NK-92 treated with Interleukin-12 subunit alpha and Interleukin-12 subunit beta, amount 100 ng/mL, for 24 hours (cell line): Measurements from ENCODE around the gene OSTN.
"Not testable (repeated sequence)": the region's sequence is repeated elsewhere in the genome, so short reads cannot be mapped to it uniquely, and the experiment has no call there.

Source experiments
- DNase-seq: peaks from one replicate; lab custom pipeline; 2025; lab: John Stamatoyannopoulos, UW

OSTN gene

DNA sequence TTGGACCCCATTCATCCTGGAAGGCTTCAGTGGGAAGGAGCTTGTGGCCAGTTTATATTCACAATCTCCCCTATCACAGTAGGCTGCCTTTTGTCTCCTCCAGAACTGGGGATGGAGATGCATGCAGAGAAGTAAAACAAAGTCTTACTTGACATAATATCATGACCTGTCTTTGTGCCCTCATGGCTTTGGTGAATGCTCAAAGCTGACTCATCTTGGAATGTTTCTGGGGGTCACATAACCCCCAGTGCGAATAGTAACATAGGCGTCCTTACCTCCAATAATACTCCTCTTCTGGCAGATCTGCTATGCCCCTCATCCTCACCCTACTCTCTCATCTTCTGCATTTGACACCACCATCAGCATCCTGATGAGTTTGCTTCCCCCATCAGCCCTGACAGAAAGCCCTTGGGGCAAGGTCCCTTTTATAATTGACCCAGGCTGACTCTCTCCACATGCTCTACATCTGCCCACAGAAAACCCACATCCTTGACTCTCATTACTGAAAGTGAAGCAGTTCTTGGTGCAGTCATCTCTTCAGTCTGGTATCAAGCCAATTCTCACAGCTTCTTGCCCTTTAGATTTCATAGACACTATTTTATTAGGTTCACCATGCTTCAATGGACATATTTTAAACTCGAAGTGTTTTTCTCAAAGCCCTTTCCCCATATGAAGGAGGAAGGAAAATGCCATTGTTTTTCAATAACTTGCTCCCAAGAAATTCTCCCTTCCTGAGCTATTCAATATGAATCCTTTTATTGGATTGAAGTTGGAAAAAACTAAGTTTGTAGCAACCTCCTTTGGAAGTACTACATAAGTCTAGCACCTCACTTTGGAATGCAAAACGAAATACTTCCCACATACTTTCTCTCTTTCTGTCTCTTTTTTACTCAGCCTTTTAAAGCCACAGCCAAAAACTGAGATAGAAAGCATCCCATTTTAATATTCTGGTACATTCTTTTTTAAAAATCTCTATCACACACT lies 36.6 kb downstream of the OSTN start:
- no peak for DNase-seq

- DNase-seq, result no peak
These were observed 37.6 kb downstream of the OSTN start for GRCh38 chr3:191236646-191237045.

GRCh38 chr3:191237047-191237882 lies 38.2 kb downstream of the OSTN start:
- no peak for DNase-seq

GRCh38 chr3:191238321-191238817 lies 39.3 kb downstream of the OSTN start:
- DNase-seq, result no peak

- no peak for DNase-seq
These were observed 40.5 kb downstream of the OSTN start for GRCh38 chr3:191239407-191240031.

- DNase-seq, result no peak
These were observed 41.4 kb downstream of the OSTN start for GRCh38 chr3:191240486-191240885.

- DNase-seq, result no peak
These were observed 45.3 kb downstream of the OSTN start for GRCh38 chr3:191244242-191244867.

DNA sequence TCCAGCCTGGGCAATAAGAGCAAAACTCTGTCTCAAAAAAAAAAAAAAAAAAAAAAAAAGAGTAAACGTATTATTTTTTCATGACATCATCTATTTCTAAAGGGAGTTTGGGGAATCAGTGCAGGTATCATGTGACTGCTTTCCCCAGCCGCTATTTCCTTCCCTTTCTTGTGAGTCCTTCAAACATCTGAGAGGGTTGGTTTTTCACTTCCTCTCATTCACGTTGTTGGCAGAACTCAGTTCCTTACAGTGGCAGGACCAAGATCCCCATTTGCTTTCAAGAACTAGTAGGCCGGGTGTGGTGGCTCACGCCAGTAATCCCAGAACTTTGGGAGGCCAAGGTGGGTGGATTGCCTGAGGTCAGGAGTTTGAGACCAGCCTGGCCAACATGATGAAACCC lies 47.0 kb downstream of the OSTN start:
- DNase-seq, result not testable (repeated sequence)

- no peak for DNase-seq
These were observed 47.6 kb downstream of the OSTN start for GRCh38 chr3:191246630-191247029.

- DNase-seq, result no peak
These were observed 54.2 kb downstream of the OSTN start for GRCh38 chr3:191253089-191253799.

GRCh38 chr3:191254098-191254873 lies 55.2 kb downstream of the OSTN start:
- DNase-seq, result no peak

GRCh38 chr3:191255156-191255555 lies 56.1 kb downstream of the OSTN start:
- no peak for DNase-seq

- DNase-seq, result no peak
These were observed 57.4 kb downstream of the OSTN start for GRCh38 chr3:191256405-191256804.

- DNase-seq, result no peak
These were observed 58.2 kb downstream of the OSTN start for GRCh38 chr3:191257286-191257685.

GRCh38 chr3:191259486-191259885 lies 60.4 kb downstream of the OSTN start:
- no peak for DNase-seq

DNA sequence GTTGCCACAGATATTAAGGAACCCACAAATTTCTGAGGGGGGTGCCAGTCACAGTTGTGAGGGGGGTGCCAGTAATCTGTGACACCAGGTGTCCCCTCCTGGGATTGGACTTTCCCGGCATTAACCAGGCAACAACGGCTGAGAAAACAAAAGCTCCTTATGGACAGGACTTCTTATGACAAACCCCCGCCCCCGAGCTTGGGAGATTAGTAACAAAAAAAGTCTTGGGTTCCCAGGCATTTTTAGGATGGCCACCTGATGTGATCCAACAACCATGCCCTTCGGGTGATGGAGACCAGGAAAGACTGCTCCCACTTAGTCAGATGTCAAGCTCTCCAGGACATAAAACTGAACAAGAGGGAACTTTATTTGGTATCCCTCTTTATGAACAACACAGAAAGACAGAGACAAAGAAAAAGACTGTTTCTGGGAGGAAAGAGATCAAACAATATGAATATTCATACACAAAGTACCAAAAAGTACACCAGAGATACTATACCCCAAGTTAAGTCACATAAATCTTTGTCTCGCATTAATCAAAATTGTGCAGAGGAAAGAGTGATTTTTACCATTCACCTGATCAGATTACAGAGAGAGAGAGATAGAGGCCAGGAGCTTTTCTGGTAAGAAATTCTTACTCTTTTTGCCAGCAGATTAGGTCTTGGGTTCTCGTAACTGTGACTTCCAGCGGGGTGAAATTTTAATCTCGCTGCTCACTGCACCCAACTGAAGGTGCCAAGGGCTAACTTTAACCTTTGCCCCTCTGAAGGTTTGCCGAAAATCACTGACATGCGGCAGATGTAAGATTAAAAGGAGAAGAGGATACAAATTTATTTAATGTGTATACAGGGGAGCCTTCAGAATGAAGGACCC lies 61.6 kb downstream of the OSTN start:
- DNase-seq, result no peak

DNA sequence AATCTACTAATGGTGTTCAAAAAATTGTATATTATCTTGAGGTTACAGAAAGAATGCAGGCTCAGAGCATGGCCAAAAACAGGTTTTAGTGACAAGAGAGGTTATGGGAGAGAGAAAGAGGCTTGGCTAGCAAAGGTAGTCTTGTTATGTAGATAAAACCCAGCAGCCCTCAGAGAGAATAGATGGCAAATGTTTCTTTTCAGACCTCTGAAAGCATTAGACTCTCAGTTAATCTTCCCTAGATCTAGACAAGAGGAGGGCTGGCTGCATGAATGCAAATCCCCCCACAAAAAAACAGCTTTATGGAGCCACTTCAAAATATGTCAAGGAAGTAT lies 62.2 kb downstream of the OSTN start:
- DNase-seq, result no peak

DNA sequence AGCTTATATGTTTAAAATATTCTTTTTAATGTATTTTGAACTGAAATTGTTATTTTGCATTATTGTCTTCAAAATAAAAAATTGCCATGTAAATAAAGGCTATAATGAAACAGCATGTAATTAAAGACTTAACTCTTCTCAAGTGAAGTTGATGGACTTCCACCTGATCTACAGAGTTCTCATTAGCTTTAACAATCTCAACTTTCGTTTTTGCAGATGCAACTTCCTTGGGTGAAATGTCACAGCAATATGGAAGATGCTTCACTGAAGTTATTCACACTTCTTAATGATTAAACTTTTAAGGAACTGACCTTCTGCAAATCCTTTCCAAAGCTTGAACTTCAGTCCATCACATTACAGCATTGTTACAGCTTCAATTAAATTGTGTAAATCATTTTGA lies 63.6 kb downstream of the OSTN start:
- DNase-seq, result no peak

DNA sequence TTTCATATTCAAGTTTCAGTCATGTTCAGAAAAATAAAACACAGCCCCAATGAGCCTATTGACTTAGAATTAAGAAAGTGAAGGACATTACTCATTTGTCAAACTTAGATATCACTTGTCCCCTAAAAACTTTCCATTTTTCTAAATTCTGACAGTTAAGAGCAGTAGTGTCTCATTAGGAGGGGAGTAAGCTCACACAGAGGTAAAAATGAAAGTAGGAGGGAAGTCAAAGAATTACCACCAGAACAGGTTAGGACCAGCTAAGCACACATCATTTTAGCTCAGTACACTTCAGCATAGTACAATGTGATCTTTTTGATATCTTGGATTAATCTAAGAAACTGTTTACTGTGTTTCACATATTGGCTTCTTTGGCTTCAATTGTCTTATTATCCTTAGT lies 64.3 kb downstream of the OSTN start:
- DNase-seq, result no peak
